GM19328 (cell line): ENCODE measurements around the gene WDR18.

Experiments
- ATAC-seq: cut with Tn5 transposase; IDR thresholded peaks from one replicate; pipeline ENCODE4 v1.9.1; 2021; ENCODE audit warnings: mild to moderate bottlenecking, moderate library complexity; ENCODE audit not compliant: unreplicated experiment

The WDR18 gene

DNA sequence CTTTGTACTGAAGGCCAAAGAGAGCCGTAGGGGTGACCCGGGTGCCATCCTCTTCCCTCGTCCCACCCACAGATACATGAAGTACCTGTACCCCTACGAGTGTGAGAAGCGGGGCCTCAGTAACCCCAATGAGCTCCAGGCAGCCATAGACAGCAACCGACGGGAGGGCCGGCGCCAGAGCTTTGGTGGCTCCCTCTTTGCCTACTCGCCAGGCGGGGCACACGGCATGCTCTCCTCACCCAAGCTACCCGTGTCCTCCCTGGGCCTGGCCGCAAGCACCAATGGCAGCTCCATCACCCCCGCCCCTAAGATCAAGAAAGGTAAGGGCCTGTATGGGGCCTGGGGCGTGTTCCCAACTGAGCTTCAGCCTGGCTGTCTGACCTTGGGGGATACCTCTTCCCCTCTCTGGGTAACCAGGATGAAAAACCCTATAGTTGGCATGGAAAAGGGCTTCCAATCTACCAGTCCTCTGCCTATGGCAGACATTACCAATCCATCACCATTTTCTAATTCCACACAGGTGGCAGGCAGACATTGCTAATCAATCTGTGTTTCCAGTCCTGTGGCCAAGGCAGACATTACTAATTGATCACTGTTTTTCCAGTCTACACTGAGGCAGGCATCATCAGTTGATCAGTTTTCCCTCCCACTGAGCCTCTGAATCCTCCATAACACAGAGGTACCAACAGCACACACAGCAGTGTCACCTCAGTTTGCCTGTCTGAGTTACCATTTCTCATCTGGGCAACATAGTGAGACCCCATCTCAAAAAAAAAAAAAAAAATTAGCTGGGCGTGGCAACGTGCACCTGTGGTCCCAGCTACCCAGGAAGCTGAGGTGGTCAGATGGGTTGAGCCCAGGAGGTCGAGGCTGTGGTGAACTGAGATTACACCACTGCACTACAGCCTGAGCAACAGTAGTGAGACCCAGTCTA, 19.1 kb upstream of the WDR18 start:
- no peak for ATAC-seq

DNA sequence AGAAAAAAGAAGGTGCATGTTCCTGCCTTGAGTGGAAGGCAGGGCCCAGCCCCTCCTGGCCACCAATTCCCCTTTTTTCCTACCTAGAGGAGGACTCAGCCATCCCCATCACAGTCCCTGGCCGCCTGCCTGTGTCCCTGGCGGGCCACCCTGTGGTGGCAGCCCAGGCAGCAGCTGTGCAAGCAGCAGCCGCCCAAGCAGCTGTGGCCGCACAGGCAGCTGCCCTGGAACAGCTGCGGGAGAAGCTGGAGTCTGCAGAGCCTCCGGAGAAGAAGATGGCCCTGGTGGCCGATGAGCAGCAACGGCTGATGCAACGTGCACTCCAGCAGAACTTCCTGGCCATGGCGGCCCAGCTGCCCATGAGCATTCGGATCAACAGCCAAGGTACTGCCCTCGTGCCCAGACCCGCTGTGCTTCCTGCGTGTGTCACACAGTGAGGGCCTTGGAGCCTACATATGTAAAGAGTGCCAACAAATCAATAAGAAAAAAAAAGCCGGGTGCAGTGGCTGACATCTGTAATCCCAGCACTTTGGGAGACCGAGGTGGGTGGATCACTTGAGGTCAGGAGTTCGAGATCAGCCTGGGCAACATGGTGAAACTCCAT, 17.6 kb upstream of the WDR18 start:
- ATAC-seq = no peak

DNA sequence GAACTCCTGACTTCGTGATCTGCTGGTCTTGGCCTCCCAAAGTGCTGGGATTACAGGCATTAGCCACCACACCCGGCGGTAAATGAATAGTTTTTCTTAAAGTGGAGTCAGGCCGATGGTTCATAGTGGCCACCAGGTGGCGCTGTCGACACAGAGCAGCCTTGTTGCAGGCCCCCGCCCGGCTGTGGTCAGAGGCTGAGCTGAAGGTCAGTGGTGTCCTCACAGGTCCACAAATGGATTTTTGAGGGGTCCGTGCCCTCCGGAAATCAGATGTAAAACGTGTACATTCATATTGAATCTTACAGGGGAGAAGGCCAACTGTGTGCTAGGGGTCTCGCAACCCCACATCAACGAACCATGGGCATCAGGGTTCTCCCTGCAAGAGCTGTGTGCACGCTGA, 13.4 kb upstream of the WDR18 start:
- ATAC-seq = no peak

DNA sequence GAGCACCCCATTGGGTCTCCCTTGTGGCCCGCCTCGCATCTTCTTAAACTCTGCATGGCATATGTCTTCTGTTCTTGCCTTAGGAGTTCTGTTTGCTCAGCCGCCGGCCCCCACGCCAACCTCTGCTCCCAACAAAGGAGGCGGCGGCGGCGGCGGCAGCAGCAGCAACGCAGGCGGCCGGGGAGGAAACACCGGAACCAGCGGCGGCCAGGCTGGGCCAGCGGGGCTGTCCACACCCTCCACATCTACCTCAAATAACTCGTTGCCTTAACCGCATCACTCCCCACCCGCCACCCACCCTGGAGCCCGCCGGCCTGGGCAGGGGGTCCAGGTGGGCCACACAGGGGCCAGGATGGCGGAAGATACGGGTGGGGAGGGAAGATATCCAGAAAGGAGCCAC, 12.3 kb upstream of the WDR18 start:
- no peak for ATAC-seq

DNA sequence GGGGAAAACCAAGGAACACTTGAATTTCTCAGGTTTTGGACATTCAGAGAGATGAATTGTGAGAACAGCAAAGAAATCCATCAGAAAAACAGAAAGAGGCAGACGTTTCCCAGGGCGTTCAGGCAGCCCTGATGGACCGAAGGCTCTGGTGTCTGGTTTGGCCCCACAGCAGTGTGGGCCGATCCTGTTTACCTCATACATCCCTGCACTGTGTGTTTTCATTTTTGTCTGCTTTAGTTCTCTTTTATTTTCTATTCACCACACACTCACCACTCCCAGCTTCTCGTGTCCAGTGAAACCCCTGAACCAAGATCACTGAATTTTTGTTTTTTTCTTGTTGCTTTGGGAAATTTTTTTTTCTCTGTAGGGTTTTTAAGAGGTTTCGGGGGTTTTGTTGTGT, 11.9 kb upstream of the WDR18 start:
- ATAC-seq = no peak

DNA sequence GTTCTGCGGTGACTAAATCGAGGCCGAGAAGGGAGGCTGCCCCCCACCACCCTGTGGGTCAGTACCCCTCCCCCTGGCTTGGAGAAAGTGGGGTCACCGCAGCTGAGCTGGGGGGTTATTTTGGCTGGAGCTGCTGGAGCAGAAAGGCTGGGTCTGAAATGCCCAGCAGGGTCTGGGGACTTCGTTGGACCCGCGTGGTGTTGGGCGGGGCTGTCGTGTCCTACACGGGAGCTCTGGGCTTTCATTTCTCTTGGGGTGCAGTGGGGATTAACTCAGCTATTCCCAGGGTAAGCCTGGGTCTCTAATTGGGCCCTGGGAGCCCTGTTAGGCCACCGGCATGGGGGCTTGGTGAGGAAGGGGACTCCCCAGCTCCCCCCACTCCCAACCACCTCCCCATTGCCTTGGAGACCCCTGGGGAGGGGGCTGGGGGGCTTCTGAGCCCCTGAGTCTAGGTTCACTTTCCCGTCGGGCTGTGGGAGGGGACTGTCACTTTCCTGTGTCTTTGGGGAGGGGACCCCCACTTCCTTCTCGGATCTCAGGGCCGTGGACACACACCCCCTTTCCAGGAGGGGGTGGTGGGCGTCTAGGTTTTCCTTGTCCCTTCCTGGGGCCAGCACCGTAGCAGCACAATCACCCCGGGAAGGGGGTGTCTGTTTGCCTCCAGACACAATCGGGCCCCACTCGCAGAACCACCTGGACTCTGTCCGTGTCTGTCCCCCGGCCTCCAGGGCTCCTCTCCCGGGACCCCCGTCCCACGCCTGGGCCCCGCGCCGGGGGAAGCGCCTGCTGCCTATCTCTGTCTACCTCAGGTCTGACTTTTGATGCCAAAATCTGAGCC, 10.2 kb upstream of the WDR18 start:
- no peak for ATAC-seq

DNA sequence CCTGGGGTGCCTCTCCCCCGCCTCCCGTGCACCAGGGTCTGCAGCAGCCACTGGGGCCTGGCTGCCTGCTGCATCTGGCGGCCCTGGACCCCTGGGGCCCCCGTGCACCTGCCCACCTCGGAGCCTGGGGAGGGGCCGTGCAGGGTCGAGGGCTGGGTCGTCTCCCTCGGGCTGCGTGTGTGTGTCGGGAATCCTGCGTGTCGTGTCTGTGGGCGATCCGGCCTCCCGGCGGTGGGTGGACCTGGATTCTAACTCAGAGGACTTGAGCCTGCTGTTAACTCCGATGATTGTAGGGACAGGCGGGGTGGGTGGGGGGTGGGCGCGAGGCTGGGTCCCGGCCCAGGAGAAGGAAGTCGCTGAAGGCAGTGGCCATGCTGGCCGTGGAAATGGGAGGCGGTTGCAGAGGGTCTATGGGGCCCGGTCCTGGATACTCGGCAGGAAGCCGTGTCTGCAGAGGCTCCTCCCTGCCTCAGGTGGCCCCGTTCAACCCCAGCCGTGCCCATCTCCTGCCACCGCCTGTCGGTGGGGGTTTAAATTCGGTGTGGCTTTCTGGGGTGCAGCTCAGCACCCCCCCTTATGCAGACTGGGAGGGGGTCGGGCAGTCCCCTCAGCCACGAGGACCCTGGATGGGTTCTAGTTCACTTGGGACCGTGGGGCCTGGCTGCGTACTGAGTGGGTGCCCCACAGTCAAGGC, 9.4 kb upstream of the WDR18 start:
- no peak for ATAC-seq

DNA sequence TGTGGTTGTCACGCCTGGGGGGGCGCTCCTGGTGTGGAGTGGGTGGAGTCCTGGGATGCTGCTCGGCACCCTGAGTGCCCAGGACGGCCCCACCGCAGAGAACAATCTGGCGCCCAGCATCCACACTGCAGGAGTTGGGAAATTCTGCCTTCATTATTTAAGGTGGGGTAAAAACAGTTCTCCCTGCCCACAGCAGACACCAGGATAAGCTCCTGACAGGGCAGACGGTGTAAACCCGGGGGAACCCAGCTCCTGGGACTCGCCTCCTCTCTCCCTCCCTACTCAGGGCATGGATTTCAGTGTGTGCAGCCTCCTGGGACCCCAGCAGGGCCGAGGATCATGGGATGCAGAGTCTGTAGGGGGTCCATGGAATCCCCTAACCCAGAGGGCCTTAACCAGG, 7.7 kb upstream of the WDR18 start:
- no peak for ATAC-seq

DNA sequence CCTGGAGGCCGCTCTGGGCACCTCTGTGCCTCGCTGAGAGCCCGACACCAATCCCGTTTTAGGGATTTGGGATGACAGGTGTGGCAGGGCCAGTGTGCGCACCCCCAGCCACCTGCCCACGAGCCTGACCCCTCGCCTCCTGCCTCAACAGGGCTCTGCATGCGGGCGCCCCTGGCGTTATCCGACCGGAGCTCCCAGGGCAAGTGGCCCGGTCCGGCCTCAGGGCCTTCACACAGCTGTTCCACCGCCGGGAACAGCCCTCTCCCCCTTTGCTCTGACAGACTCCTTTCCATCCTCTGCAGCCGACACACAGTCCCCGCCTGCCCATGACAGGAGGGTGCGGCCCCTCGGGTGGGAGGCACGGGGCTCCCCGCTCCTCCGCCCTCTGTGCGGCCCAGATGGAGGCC, 7.1 kb upstream of the WDR18 start:
- no peak for ATAC-seq

DNA sequence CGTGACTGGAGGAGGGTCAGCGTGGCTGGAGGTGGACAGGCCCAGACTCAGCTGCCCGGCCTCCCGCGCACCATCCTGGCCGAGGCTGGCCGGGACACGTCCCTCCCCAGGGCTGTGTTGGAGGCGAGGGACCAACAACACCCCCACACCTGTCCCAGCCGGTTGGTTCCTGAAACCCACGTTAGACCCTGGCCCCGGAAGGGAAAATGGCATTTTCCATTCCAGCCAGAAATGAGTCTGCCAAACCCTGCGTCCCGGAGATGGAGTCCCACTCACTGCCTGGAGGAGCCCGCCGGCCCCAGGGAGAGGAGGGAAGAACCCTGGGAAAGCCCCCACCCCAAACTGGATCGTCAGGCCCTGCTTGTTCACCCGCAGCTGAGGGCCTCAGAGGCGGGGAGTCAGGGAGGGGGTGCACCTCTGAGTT, 4.8 kb upstream of the WDR18 start:
- ATAC-seq = no peak

DNA sequence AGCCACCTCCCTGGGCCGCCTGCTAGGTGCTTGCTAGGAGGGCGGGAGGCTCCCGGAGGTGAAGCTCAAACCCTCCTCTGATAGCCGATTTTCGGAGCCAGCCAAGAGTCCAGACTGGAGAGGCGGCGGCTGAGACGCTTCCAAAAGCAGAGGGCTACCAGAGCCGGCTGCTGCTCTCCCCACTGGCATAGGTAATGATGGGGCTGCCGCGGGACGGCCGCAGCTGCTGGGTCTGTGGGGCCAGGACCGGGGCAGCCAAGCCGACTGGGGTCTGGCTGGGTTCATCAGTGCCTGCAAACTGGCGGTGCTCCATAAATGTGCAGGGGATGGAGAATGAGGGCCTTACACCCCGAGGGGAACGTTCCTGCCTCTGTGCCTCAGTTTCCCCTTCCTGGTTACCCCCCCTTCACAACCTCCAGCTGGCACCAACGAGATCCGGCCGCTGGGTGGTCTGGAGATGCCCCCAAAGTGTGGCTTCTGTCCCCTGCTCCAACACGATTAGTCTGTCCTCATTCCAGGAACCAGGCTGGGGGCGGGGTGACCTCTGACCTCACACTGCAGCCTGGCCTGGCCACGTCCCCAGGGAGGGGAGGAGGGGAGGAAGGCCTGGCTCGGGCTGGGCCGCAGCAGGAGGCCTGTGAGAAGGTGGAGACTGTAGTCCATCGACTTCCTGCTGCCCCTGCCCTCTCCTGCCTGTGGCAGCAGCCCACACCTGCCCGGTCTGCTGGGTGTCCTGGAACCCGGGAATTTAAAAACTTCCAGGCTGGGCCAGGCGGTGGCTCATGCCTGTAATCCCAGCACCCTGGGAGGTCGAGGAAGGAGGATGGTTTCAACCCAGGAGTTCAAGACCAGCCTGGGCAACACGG, 3.8 kb upstream of the WDR18 start:
- no peak for ATAC-seq

DNA sequence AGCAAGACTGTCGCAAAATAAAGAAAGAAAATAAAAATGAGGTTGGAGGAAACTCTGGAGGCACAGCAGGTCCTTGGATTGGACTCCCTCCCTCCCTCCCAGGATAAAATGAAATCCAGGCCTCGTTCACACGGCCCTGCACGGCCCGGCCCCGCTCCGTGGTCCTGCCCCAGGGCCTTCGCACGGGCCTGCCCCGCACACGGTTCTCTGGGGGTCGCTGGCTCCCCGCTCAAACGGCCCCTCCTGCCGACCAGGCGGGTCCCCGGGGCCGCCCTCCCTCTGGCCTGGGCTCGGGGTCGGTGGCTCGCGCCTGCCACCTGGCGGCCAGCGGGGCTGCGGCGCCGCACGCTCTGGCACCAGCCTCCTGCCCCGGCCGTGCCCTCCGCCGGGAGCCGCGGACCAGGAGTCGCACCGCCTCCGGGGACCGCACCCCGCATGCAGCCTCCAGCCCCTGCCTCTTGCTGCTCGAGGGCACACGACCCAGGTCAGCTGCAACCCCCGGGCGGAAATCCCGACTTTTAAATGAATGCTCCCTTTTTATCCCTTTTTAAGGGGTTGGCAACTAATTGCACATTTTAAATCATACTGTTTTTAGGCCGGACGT, 1.5 kb upstream of the WDR18 start:
- no peak for ATAC-seq

DNA sequence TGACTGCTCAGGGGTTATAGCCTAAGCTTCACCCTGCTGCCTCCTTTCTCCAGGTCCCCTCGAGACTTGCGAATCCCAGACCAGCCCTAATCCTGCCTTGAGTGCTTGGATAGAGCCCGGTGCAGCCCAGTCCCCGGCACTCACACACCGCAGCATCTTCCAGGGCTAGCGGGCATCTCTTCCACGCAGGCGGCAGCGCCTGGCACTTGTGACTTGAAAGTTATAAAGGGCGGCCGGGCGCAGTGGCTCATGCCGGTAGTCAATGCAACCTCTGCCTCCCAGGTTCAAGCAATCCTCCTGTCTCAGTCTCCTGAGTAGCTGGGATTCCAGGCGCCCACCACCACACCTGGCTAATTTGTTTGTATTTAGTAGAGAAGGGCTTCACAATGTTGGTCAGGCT, 1.9 kb downstream of the WDR18 start:
- ATAC-seq = no peak

DNA sequence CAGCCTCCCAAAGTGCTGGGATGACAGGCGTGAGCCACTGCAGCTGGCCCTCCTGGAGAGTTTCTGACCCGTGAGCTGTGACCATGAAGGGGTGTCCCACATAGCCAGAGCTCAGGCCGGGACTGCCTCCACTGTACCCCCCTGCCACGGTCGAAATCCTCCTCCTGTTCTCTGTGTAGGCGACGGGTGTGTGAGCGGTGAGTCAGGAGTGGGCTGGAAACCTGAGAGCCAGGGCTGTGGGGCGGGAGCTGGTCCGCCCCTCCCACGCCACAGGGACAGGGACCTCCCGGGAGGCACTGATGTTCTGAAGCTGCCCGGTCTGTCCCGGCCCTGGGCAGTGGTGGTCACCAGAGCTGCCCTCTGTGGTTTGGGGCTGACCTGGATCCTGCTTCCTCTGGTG, 3.9 kb downstream of the WDR18 start:
- no peak for ATAC-seq

DNA sequence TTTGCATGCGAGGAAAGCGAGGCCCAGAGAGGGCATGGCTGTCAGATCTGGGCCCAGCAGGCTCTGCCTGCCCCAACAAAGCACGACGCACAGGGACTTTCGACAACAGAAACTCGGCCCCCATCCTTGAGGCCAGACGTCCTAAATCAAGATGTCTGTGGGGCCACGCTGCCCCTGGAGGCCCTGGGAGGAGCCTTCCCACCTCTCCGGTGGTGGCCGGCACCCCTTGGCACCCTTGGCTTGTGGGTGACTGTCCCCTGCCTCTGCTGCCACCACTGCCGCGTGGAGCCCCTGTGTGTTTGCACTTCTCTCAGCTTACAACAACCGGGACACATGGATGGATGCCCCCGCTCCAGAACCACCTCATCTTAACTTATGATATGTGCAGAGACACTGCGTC, 4.4 kb downstream of the WDR18 start:
- no peak for ATAC-seq

DNA sequence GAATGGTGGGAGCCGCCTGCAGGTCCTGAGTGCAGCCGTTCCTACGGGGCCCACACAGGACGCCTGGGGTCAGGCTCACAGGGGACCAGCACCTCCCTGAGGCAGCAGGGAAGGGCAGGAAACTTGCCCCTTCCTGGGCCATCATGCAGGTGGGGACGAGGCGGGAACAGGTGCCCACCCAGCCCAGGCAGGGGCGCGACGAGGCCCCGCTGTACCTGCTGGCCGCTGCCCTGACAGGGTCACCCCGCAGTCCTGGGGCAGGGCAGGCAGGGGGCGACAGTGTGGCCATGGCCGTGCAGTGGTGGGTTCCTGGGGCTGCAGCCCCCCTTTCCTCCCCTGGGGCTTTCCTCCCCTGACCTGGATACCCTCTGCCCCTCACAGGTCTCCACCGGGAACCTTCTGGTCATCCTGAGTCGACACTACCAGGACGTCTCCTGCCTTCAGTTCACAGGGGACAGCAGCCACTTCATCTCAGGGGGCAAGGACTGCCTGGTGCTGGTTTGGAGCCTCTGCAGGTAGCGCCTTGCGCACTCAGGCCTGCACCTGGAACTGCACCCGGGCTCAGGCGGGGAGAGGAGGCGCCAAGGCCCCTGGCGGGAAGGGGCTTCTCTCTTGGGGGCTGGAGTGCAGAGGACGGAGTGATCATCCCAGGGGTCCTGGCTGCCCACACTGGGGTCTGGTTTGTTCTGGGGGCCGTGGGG, 5.4 kb downstream of the WDR18 start:
- ATAC-seq = no peak

DNA sequence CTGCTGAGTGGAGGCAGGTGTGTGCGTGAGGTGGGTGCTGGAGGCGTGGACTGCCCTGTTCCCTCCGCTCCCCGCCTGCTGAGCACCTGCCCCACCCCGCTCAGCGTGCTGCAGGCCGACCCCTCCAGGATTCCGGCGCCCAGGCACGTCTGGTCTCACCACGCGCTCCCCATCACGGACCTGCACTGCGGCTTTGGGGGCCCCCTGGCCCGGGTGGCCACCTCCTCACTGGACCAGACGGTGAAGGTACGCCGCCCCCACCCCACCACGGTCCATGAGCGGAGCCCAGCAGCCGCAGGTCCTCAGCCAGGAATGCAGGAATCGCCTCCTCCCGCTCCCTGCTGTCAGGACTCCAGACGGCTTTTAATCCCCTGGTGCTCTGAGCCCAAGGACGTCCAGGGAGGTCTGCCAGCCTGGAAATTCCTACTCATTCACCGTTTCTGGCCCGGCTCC, 6.0 kb downstream of the WDR18 start:
- ATAC-seq = no peak

DNA sequence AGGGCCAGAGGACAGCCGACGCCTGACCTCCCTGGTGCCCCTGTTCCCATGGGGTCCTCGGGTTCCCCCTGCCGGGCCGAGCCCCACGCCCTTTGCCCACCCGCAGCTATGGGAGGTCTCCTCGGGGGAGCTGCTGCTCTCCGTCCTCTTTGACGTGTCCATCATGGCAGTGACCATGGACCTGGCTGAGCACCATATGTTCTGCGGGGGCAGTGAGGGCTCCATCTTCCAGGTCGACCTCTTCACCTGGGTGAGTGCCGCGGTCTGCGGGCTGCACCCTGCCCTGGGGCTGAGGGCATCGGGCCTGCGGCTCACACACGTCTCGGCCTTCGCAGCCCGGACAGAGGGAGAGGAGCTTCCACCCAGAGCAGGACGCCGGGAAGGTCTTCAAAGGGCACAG, 6.6 kb downstream of the WDR18 start:
- ATAC-seq = no peak
